NB4 (cell line): ENCODE data around the gene MINDY3.

Source experiments
- DNase-seq: peaks from one replicate; pipeline ENCODE4 v3.0.0; 2010; ENCODE audit warnings: low read depth
- H3K4me3 ChIP-seq: one replicate; pipeline ENCODE4 v1.5.1; 2011; ENCODE audit warnings: mild to moderate bottlenecking, low read depth, low read length, moderate library complexity
- MYC ChIP-seq: IDR thresholded peaks from 2 replicates; pipeline ENCODE4 v1.6.1; 2011; ENCODE audit warnings: low read depth, low read length
- POLR2A ChIP-seq: IDR thresholded peaks from 2 replicates; pipeline ENCODE4 v1.6.1; 2011; ENCODE audit warnings: mild to moderate bottlenecking; ENCODE audit not compliant: insufficient read length; ENCODE audit errors: extremely low read depth
- TF ChIP-seq, protein P1 (sequence below): IDR thresholded peaks from 2 replicates; pipeline ENCODE4 v1.6.1; 2011; ENCODE audit warnings: low read depth, low read length
- TF ChIP-seq, protein P2 (sequence below): IDR thresholded peaks from one replicate; pipeline ENCODE4 v1.5.1; 2012; ENCODE audit warnings: low read depth, low read length

The MINDY3 gene

DNA sequence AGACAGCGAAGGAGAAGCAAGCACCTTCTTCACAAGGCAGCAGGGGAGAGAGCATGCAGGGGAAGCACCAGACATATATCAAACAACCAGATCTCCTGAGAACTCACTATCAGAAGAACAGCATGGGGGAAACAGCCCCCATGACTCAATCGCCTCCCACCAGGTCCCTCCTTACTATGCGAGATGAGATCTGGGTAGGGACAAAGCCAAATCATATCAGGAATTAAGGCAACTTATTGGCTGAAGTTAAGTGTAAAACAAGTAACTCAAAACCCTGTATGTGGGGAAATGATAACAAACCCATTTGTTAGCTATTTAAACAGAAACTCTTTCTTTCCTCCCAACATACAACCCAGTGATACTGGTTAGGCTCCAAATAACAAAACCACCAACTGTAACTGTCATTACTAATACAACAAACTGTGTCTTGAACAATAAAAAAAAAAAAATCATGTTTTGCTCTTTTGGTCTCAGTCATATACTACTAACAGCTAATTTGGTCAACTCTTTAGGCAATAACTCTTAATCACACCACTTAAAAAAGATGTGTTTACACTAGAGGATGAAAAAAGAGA, 57.8 kb downstream of the MINDY3 start:
- no peak for DNase-seq
- H3K4me3 ChIP-seq: no peak overlapping the region
- TF ChIP-seq, protein P1, sequence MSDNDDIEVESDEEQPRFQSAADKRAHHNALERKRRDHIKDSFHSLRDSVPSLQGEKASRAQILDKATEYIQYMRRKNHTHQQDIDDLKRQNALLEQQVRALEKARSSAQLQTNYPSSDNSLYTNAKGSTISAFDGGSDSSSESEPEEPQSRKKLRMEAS: no peak
- TF ChIP-seq MYC (no peak), POLR2A (no peak)
- TF ChIP-seq, protein P2, sequence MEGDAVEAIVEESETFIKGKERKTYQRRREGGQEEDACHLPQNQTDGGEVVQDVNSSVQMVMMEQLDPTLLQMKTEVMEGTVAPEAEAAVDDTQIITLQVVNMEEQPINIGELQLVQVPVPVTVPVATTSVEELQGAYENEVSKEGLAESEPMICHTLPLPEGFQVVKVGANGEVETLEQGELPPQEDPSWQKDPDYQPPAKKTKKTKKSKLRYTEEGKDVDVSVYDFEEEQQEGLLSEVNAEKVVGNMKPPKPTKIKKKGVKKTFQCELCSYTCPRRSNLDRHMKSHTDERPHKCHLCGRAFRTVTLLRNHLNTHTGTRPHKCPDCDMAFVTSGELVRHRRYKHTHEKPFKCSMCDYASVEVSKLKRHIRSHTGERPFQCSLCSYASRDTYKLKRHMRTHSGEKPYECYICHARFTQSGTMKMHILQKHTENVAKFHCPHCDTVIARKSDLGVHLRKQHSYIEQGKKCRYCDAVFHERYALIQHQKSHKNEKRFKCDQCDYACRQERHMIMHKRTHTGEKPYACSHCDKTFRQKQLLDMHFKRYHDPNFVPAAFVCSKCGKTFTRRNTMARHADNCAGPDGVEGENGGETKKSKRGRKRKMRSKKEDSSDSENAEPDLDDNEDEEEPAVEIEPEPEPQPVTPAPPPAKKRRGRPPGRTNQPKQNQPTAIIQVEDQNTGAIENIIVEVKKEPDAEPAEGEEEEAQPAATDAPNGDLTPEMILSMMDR: no peak

DNA sequence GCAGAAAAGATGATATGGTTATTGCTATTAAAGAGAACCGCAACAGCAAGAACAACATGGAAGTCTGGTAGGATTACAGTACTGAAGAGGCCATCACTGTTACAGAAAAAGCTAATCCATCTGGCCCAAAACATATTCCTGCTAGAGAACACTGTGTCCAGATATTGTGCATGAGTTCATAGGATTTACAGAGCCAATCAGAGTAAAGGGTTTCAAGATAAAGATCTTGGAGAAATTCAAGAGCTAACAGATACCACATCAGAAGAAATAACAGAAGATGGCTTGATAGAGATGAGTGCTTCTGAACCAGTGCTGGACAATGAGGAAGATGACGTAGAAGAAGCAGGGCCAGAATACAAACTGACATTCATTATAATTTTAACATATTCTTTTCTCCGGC, 58.7 kb downstream of the MINDY3 start:
- H3K4me3 ChIP-seq: no peak overlapping the region
- no peak for DNase-seq
- TF ChIP-seq, protein P2: no peak
- TF ChIP-seq POLR2A: no peak

DNA sequence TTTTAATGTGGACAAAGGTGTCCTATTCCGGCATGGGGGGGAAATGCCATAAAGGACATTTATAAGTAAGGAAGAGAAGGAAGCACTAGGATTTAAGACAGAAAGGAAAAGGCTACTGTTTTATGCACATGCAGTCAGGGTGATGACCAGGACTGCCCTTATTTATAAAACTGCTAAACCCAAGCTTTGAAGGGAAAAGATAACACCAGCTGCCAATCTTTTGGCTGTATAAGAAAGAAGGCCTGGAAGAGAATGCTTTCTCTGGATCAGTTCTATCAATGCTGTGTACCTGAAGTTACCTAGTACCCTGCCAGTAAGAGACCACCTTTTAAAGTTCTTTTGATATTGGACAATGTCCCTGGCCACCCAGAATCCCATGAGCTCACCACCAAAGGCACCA, 59.2 kb downstream of the MINDY3 start:
- H3K4me3 ChIP-seq: no peak overlapping the region
- DNase-seq: no peak

DNA sequence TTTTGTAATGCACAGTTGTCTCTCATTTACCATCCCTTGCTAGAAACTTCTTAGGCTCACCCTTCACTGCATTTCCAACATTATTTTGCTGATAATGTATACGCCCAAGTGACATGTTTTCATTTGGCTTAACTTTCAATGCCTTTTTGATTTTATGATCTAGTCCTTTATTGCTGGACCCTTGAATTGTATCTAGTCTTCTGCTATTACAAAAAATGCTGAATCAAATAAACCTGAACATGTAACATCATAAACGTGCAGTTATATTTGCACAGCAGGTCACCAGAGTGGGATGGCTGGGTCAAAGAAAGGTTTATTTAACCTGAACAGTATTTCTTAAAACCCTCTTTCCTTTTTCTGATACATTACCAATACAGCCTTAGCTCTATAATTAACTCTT, 63.0 kb downstream of the MINDY3 start:
- TF ChIP-seq MYC: no peak
- TF ChIP-seq, protein P2: no peak
- TF ChIP-seq, protein P1: no peak
- TF ChIP-seq POLR2A: no peak
- no peak for DNase-seq
- H3K4me3 ChIP-seq: no peak overlapping the region

More for the DNA sequence above, 59.2 kb downstream of the MINDY3 start:
- TF ChIP-seq, protein P2: no peak
- TF ChIP-seq, protein P1: no peak
- TF ChIP-seq MYC (no peak), POLR2A (no peak)

DNA sequence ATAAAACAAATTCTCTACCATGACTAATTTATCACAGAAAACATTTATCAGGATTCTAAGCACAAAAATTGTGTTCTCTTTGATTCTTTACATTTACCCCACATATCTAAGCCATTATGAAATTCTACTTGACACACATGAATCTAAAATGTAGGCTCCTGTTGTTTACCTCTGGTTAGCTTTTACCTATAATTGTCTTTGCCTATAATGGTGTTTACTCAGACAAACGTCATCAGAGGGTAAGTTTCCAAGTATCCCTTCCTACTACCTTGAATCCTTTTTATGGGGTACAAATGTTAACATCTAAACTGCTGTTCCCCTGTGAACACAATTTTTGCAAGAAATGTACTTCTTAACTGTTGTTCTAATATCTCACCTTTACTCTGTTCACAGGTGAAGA, 63.5 kb downstream of the MINDY3 start:
- TF ChIP-seq POLR2A (no peak), MYC (no peak)
- TF ChIP-seq, protein P2: no peak
- TF ChIP-seq, protein P1: no peak
- no peak for DNase-seq
- H3K4me3 ChIP-seq: no peak overlapping the region

DNA sequence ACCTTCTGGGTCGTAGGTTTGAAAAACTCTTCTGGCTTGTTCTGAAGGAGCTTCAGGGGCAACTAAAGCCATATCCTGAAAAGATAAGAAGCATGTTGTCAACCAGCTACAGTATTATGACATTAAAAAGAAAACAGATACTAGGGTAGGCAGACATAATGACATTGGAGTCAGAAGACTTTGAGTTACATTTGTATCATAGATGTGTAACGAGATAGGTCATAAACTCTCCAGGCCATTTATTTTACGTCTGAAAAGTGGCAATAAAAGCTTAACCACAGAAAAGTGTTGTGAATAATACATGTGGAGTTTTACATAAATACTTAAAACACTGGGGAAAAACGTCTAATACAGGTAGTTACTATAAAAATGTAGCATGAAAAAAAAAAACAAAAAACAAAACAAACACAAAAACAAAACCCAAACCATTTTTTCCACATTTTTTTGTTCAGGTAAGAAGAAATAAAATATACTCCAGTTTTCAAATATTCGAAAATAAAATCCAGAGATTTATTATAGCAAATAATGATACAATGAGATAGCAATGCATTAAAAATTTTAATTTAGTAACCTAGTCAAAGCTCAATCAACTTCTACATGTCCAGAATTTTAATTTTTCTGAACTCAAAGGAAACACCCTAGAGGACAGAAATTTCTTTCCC, 64.1 kb downstream of the MINDY3 start:
- H3K4me3 ChIP-seq: no peak overlapping the region
- no peak for DNase-seq
- TF ChIP-seq POLR2A: no peak
